GM18499 (cell line): ENCODE results near the gene TIGD4.

Source experiments
- ATAC-seq: cut with Tn5 transposase; IDR thresholded peaks from one replicate; pipeline ENCODE4 v1.9.1; 2021; ENCODE audit warnings: moderate number of reproducible peaks; ENCODE audit not compliant: insufficient read depth, unreplicated experiment

Gene TIGD4

GRCh38 chr4:152779513-152780266 is at the start of gene TIGD4, which contains the start of gene ARFIP1:
Gene TIGD4 (minus strand): TSS chr4:152779730. CDS start chr4:152771004, 8,726 bp downstream.
Gene ARFIP1 (plus strand): TSS chr4:152779954. CDS start chr4:152829634, 49,680 bp downstream.
- peak; percentile 87 for ATAC-seq

- ATAC-seq = no peak
Observed at GRCh38 chr4:152828122-152828521, 48.6 kb upstream of the TIGD4 start.

DNA sequence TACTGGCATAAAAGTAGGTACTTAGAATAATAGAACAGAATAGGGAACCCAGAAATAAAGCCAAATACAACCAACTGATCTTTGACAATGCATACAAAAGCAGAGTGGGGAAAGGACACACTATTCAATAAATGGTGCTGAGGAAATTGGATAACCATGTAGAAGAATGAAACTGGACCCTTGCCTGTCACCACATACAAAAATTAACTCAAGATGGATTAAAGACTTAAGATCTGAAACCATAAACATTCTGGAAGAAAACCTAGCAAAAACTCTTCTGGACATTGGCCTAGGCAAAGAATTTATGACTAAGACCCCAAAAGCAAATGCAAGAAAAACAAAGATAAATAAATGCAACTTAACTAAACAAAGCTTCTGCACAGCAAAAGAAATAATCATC is 45.8 kb upstream of the TIGD4 start:
- ATAC-seq = no peak

DNA sequence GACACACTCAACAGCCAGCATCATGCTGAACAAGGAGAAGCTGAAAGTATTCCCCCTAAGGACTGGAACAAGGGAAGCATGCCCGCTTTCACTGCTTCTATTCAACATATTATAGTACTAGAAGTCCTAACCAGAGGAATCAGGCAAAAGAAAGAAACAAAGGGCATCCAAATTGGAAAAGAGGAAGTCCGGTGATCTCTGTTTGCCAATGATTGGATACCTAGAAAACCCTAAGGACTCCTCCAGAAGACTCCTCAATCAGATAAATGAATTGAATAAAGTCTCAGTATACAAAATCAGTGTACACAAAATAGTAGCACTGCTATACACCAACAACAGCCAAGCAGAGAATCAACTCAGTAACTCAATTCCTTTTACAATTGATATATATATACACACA is 45.0 kb upstream of the TIGD4 start:
- ATAC-seq = no peak

DNA sequence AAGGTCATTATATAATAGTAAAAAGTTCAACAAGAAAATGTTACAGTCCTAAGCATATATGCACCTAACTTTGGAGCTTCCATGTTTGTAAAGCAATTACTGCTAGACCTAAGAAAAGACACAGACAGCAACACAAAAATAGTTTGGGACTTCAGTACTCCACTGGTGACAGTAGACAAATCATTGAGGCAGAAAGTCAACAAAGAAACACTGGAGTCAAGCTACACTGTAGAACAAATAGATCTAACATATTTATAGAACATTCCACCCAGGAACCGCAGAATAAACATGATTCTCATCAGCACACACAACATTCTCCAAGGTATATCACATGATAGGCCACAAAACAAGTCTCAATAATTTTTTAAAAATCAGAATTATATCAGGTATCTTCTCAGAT is 42.8 kb upstream of the TIGD4 start:
- no peak for ATAC-seq

DNA sequence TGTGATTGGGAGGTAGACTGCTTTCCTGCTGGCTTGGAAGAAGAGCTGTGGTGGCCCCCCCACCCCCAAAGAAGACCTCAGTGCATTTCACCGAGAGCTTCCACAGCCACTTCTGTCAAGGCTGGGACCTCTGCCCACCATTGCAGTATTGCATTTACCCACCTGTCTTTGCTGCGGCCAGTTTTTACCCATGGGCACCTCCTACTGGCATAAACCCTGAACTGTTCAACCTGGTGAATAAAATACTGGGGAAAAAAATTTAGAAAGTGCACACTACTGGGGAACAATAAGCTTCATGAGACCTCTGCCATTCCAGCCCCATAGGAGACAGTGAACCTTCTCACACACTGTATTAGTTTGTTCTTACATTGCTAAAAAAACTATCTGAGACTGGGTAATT is 40.5 kb upstream of the TIGD4 start:
- ATAC-seq = no peak

GRCh38 chr4:152819026-152819645 is 39.6 kb upstream of the TIGD4 start:
- ATAC-seq = no peak

GRCh38 chr4:152817331-152817730 is 37.8 kb upstream of the TIGD4 start:
- ATAC-seq = no peak

DNA sequence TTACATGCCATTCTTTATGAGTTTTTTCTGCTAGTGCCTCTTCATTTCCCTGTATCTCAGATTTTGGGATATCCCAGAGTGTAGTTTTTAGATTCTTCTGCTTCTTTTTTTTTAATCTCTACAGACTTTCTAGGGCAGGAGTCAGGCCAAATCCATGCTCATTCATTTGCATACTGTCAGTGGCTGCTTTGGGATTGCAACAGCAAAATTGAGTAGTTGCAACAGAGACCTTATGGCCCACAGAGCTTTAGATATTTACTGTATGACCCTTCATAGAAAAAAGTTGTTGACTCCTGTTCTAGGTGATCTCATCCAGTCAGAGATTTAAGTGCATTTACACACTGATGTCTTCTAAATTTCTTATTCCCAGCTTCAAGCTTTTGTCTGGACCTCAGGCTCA is 35.5 kb upstream of the TIGD4 start:
- ATAC-seq = no peak

GRCh38 chr4:152810715-152811287 is 31.3 kb upstream of the TIGD4 start:
- no peak for ATAC-seq

- no peak for ATAC-seq
Observed at GRCh38 chr4:152808670-152809069, 29.1 kb upstream of the TIGD4 start.

DNA sequence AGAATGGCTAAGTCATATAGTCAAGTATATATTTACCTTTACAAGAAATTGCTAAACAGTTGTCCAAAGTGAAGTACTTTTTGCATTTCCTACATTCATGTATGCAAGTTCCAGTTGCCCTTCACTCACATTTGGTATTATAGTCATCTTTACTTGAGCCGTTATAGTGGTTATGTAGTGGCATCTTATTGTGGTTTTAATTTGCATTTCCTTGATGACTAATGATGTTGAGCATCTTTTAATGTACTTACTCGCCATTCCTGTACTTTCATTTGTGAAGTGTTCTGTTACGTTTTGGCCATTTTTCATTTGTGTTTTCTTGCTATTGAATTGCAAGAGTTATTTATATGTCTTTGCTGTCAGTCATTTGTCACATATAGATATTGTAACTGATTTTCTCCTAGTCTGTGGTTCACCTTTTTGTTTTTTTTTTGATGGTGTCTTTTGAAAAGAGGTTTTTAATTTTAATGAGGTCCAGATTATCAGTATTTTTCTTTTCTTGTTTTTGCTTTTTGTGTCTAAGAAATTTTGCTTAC is 27.8 kb upstream of the TIGD4 start:
- ATAC-seq = no peak

GRCh38 chr4:152806501-152807125 is 27.1 kb upstream of the TIGD4 start:
- ATAC-seq = no peak

DNA sequence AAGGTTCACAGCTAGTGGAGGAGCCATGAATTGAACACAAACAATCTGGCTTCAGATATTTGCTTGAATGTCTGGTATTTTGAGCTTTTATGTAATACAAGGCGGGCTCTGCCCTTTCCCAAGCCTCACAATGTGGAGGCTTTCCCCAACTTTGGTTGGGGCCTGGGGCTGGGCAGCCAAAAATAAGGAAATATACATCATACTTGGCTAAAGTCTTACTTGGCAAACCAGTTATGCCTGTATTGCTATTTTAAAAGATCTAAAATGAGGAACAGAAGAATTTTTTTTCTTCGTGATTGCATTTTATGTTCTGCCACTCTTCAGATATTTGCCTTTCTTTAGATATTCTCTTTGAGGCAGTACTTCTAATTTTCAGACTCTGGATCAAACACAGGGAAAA is 26.3 kb upstream of the TIGD4 start:
- no peak for ATAC-seq

- no peak for ATAC-seq
Observed at GRCh38 chr4:152805071-152805650, 25.6 kb upstream of the TIGD4 start.

DNA sequence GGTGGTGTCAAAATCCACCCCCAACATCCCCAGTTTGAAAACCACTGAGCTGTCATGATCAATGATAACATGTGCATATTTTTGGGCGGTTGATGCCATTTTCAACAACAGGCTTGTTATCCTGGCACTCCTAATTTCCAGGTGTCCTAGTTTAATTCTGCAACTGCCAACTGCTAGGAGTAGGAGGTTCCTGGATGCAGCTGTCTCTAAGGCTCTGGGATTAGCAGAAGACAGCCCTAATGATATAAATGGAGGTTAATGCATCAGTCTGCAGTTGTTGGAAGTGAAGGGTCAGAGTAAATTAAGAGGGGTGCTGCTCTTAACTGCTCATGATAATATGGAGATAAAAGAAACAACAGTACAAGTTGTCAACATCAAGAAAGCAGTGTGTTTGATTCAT is 24.0 kb upstream of the TIGD4 start:
- no peak for ATAC-seq

GRCh38 chr4:152795891-152796290 is 16.4 kb upstream of the TIGD4 start:
- ATAC-seq = no peak

GRCh38 chr4:152786627-152787026 is 7.1 kb upstream of the TIGD4 start:
- ATAC-seq = no peak

GRCh38 chr4:152785639-152786615 is 6.4 kb upstream of the TIGD4 start:
- no peak for ATAC-seq
